ENCODE measurements around the gene PCDH9.

Gene PCDH9

DNA sequence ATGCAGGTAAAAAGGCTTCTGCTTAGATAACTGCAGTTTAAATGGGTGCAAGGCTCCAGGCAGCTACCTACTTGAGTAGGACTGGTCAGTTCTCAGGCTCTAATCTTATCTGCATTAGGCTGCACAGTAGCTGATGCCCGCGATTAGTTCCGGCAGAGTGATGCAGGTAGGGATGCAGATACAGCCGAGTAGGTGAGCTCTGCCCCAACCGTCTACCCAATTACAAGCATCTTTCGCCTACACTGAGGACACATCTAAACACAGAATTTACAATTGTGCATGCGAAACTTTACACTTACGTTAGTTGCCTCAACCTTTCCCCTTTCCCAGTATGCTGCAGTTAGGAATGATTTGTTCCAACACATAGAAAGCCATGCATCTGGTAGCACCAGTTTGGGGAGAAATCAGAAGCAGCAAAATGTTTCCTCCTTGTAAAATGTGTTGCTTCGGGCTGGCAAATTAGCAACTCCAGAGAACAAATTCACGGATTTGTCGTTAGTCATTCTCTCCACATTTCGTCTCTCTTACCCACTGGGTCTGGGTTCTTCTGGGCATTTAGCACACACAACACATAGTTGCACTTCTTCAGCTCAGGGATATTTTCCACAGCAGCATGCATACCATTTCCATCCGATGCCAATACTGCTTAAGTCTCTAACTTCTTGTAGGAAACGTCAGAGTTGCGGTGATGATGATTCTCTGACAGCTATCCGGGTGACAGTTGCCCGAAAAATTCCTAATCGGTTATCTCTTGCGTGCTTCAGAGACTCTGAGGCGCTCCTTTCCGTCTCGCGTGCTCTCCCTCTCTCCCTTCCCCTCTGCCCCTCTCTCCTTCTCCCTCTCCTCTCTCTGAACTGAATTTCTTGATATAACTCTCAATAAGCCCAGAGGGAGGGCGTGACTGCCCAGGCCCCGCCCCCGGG, at the start of gene PCDH9:
Gene PCDH9 (minus strand): TSS at position 856 of the 923 bp plus-strand sequence. CDS start 1,896 bp downstream, outside the sequence.
- no peak for DNase-seq (ENCODE audit: low read depth in 2 of 2)

DNA sequence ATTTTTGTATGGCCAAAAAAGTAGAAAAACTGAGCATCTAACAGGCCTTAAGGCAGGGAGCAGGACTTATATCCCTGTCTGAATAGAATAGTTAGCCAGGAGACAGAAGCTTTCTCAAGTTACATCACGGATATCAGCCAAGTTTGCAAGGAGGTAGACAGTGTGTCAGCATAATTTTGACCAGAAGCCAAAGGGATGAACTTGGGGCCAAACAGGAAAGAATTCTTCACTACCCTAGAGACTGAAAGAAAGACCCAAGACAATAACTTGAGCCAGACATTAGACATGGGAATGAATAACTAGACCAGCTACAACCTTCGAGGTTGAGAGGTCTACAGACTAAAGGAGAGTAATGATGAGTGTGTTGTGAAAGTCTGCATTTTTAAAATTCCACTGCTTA, 48.1 kb upstream of the PCDH9 start:
- no peak for DNase-seq (ENCODE audit: low read depth in 2 of 2)

DNA sequence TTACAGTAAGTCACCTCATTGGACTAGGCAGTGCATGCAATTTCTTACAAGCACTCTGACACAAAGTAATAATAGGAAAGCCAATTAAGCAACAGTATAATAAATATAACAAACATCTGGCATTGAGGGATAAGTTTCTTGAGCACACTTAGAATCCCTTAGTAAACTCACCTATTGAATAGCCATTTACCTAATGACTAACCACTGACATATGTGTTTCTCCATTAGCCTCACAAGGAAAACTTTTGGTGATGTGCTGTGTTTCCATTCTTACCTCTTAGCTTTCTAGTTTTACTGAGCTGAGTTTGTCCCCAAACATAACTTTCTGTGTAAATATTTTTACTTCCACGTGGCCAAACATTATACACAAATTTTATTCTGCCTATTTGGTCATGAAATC, 47.4 kb upstream of the PCDH9 start:
- no peak for DNase-seq (ENCODE audit: low read depth in 2 of 2)

- DNase-seq (ENCODE audit: low read depth in 2 of 2) = no peak
Observed at GRCh38 chr13:67275351-67275960, 45.3 kb upstream of the PCDH9 start.

DNA sequence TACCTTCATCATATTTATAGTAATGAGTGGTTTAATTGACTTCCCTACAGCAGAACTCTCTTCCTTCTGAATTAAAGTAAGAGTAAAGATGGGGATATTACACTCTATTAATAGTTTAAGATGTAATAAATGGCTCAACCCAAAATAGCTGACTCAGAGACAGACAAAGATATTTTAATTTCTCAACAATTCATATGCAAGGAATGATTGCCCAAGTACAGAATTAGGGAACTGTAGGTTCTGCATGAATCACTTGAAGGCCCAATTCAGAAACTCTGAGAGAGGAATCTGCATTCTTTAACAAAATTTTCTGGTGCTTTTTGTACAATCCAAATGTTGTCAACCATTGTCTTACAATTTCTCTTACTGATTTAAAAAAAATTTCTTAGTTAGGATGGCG, 42.9 kb upstream of the PCDH9 start:
- DNase-seq (ENCODE audit: low read depth in 2 of 2) = no peak

GRCh38 chr13:67267136-67267535, 37.0 kb upstream of the PCDH9 start:
- no peak for DNase-seq (ENCODE audit: low read depth in 2 of 2)

GRCh38 chr13:67259208-67259607, 29.1 kb upstream of the PCDH9 start:
- no peak for DNase-seq (ENCODE audit: low read depth in 2 of 2)

DNA sequence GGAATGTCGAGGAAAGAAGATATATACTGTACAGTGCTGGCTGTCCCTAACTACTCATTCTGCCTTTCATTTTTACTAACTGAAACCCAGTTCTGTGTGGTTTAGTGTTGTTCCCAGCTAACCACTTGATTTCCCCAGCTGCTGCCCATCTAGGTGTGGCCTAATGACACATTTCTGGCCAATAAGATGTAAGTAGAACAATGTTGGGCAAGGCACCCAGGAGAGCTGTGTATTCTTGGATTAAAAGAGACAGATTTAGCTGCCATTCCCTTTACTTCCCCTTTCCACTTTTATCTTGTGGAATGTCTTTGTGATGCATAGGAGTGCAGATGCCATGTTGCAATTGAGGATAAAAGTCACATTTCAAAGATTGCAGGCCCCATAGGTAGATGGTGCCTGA, 28.3 kb upstream of the PCDH9 start:
- DNase-seq (ENCODE audit: low read depth in 2 of 2) = no peak

DNA sequence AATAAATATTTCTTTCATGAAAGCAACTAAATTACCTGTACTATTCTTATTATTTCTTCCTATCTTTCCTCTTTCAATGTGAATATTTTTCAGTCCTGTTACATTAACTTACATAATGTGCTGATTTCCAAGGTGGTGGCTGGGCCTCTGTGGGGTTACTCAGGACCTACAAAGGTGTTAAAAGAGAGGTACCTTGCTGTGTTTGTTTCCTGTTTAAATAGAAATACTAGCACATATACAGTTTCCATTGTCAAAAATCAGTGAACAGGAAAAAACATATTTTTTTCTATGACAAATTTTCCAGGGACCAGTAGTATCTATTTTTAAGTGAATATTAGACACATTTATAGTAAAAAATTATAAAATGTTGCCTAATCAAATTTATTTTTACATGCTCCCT, 8.7 kb upstream of the PCDH9 start:
- no peak for DNase-seq (ENCODE audit: low read depth in 2 of 2)

GRCh38 chr13:67238277-67238859, 8.2 kb upstream of the PCDH9 start:
- DNase-seq (ENCODE audit: low read depth in 2 of 2) = no peak

GRCh38 chr13:67235265-67235664, 5.1 kb upstream of the PCDH9 start:
- DNase-seq (ENCODE audit: low read depth in 2 of 2) = no peak

GRCh38 chr13:67232384-67232783, 2.2 kb upstream of the PCDH9 start:
- no peak for DNase-seq (ENCODE audit: low read depth in 2 of 2)

DNA sequence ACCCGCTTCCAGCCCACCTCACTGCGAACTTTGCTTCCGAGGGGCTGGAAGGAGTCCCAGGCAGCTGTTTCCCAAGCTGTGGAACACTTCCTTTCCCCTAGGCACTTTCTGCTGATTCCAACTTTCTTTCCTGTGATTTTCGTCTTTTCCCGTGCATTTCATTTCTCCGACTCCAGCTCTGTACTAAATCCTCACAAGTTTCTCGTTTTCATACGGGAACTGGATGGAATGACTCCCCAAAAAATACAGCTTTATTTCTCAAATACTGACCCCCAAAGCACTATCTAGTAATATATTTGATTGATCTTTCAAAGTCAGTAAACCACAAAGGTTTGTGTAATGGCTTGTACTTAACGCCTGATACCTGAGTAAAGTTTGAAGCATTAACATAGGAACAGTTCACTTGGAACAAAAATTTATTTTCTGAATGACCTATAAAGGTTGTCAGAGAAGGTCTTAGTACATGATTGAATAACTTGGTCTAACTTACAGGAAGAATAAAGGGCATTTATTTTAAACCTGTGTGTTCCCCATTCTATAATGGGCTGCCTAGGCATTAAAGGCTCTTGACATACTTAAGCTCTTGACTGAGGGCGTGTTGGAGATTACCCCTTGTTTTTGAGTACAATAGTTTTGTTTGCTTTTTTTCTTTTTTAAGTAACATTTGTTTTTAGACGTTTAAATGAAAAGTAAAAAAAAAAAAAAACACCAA, 1.3 kb upstream of the PCDH9 start:
- no peak for DNase-seq (ENCODE audit: low read depth in 2 of 2)

- peak; percentile 78 to 85 for DNase-seq (ENCODE audit: low read depth in 2 of 2)
Observed at GRCh38 chr13:67230404-67231288, 510 bp upstream of the PCDH9 start.

DNA sequence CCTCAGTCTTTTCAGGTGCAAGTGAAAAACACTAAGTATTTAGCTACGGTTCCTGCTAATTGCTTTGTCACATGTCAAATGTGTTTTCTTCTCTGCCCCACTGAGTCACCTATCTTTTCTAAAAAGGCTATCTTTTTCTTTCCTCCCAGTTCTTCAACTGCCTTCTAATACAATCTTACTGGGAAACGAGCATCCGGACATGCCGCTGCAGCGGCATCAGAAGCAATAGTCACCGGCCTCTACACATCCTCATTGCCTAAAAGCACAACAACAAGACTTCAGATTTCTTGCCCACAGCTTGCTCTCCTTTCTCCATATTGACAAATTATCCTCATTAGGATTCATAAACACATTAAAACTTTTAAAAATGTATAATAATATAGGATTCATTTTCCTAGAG, 1.2 kb downstream of the PCDH9 start:
- DNase-seq (ENCODE audit: low read depth in 2 of 2) = no peak

DNA sequence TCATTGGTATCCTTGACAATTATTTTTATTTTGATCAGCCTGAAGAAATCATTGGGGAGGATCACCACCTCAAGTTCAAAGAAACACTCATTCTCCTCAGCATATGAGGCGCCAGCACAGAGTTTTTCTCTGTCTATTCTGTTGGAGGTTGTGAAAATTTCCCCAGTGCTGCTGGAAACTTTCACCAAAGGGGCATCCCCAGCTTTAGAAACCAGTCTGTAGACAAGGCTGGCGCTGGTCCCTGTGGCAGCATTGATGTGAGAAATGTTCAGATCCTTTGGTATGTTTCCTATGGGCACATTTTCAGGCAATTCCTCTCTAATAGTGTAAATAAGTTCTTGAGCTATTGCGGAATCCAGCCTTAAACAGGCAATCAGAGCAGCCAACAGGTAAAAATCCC, 2.1 kb downstream of the PCDH9 start:
- no peak for DNase-seq (ENCODE audit: low read depth in 2 of 2)

GRCh38 chr13:67227131-67227983, 2.8 kb downstream of the PCDH9 start:
- DNase-seq (ENCODE audit: low read depth in 2 of 2) = no peak

DNA sequence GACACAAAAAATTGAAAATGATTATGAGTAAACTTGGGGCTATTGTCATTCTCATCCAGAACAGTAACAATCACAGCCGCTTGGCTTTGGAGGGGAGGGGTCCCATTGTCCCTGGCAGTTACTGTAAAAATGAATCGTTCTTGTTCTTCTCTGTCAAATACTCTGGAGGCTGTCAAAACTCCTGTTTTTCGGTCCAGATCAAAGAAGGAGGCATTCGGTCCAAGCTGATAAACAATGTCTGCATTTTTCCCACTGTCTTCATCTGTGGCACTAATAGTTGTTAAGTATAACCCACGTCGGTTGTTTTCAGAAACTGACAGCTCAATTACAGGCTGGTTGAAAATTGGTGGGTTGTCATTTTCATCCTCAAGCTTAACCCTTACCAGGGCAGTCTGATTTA, 3.4 kb downstream of the PCDH9 start:
- no peak for DNase-seq (ENCODE audit: low read depth in 2 of 2)

GRCh38 chr13:67225252-67226159, 4.6 kb downstream of the PCDH9 start:
- DNase-seq (ENCODE audit: low read depth in 2 of 2) = no peak

Data from stimulated activated CD4-positive, alpha-beta T cell treated with anti-CD3 and anti-CD28 coated beads, Interleukin-15, amount 100 ng/mL, for 48 hours (primary cell).